GM10248 (cell line): ENCODE results near the gene FAT1.

Source experiments
- CTCF ChIA-PET: fragments of 300-600 bp; sonication (Branson Sonifier 250); formaldehyde crosslinking; extraction: SDS; loops from one replicate; lab custom pipeline; 2021; ENCODE audit warnings: antibody characterized with exemption; lab: Yijun Ruan, JAX
- POLR2A ChIA-PET: fragments of 350-650 bp; sonication (Branson Sonifier 250); formaldehyde crosslinking; extraction: SDS; loops from one replicate; lab custom pipeline; 2020; ENCODE audit warnings: antibody characterized with exemption; lab: Yijun Ruan, JAX
- DNase-seq: peaks from one replicate; pipeline ENCODE4 v3.0.0; 2012; ENCODE audit errors: extremely low spot score
- TF ChIP-seq, protein P1 (sequence below): IDR thresholded peaks from 2 replicates; pipeline ENCODE4 v1.5.1; 2012; ENCODE audit warnings: mild to moderate bottlenecking, low read depth; ENCODE audit errors: extremely low read depth, missing control alignments, control extremely low read depth

Gene FAT1

GRCh38 chr4:186739802-186740434 is 16.3 kb upstream of the FAT1 start:
- DNase-seq, result no peak
- TF ChIP-seq, protein P1, sequence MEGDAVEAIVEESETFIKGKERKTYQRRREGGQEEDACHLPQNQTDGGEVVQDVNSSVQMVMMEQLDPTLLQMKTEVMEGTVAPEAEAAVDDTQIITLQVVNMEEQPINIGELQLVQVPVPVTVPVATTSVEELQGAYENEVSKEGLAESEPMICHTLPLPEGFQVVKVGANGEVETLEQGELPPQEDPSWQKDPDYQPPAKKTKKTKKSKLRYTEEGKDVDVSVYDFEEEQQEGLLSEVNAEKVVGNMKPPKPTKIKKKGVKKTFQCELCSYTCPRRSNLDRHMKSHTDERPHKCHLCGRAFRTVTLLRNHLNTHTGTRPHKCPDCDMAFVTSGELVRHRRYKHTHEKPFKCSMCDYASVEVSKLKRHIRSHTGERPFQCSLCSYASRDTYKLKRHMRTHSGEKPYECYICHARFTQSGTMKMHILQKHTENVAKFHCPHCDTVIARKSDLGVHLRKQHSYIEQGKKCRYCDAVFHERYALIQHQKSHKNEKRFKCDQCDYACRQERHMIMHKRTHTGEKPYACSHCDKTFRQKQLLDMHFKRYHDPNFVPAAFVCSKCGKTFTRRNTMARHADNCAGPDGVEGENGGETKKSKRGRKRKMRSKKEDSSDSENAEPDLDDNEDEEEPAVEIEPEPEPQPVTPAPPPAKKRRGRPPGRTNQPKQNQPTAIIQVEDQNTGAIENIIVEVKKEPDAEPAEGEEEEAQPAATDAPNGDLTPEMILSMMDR, result no peak
- CTCF ChIA-PET, result no interaction called here
- POLR2A ChIA-PET, result no interaction called here

GRCh38 chr4:186739317-186739716 is 15.7 kb upstream of the FAT1 start:
- TF ChIP-seq, protein P1, result no peak
- DNase-seq, result no peak
- ChIA-PET CTCF (no interaction called here), POLR2A (no interaction called here)

- ChIA-PET CTCF (no interaction called here), POLR2A (no interaction called here)
- TF ChIP-seq, protein P1, result no peak
- no peak for DNase-seq
Measured at GRCh38 chr4:186738421-186738820, 14.8 kb upstream of the FAT1 start.

- no peak for DNase-seq
- TF ChIP-seq, protein P1, result no peak
- ChIA-PET POLR2A (no interaction called here), CTCF (no interaction called here)
Measured at GRCh38 chr4:186737427-186737826, 13.8 kb upstream of the FAT1 start.

DNA sequence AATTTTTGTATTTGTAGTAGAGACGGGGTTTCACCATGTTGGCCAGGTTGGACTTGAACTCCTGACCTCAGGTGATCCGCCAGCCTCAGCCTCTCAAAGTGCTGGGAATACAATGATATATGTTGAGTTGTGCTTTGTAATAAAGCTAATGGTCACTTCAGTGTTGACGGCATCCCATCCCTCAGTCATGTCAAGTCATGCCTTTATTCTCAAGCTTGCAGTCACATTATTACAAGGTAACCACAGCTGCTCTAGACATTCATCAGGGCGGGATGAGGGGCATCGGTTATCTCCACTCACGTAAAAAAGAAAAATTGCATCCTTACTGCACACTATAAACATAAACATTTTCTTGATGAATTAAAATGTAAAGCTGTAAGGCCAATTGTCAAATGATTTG is 12.8 kb upstream of the FAT1 start:
- ChIA-PET CTCF (no interaction called here), POLR2A (no interaction called here)
- TF ChIP-seq, protein P1, result no peak
- no peak for DNase-seq

GRCh38 chr4:186734251-186734650 is 10.6 kb upstream of the FAT1 start:
- CTCF ChIA-PET, result no interaction called here
- POLR2A ChIA-PET, result no interaction called here
- TF ChIP-seq, protein P1, result no peak
- DNase-seq, result no peak
